Hippocampal formation (tissue), 2 donors: ENCODE data around the gene SCFD2.

Experiments
- DNase-seq, 2 donors: peaks; one replicate each; lab custom pipeline; 2025; lab: John Stamatoyannopoulos, UW

The SCFD2 gene

GRCh38 chr4:52824603-52825459 is 541.0 kb downstream of the SCFD2 start:
- DNase-seq = no peak

GRCh38 chr4:52824270-52824602 is 541.6 kb downstream of the SCFD2 start:
- DNase-seq = no peak

GRCh38 chr4:52823702-52824092 is 542.2 kb downstream of the SCFD2 start:
- no peak for DNase-seq
